SK-N-SH (cell line): ENCODE data around the gene STAMBP. TPM values are rescaled to one million over a fixed set of nuclear protein-coding genes. Genes with fewer than 3 reads are reported as not detected.

Experiments used
- CTCF ChIA-PET: fragments of 300-600, 350-600 bp; formaldehyde crosslinking; extraction: SDS; loops from one replicate; lab custom pipeline; 2021; lab: Yijun Ruan, JAX
- POLR2A ChIA-PET: fragments of 350-600 bp; sonication (Branson Sonifier 250); formaldehyde crosslinking; extraction: SDS; loops from one replicate; lab custom pipeline; 2020; ENCODE audit warnings: antibody characterized with exemption, inconsistent platforms; lab: Yijun Ruan, JAX
- DNase-seq: peaks from one replicate; pipeline ENCODE4 v3.0.0; 2012
- H2AFZ ChIP-seq: fragments of 200-600 bp; sonication (generic); 2 replicates; pipeline ENCODE4 v1.8.1; 2016; ENCODE audit warnings: antibody characterized with exemption, mild to moderate bottlenecking, low read depth
- H3F3A ChIP-seq: fragments of 200-600 bp; sonication (generic); replicated peaks from 2 replicates; pipeline ENCODE3; 2016; ENCODE audit warnings: antibody characterized with exemption, mild to moderate bottlenecking; ENCODE audit not compliant: insufficient read depth
- H3K27ac ChIP-seq, 2 experiments: fragments of 200-500 bp in 1 of 2; fragments of 200-600 bp in 1 of 2; sonication (Bioruptor generic) in 1 of 2; sonication (generic), shearing (Covaris generic) in 1 of 2; 2 replicates each; pipeline versions ENCODE4 v1.5.1 to v1.6.1; 2014 to 2016; ENCODE audit warnings: low read depth in 2 of 2, inconsistent platforms in 1 of 2, low read length in 1 of 2, mild to moderate bottlenecking in 1 of 2, mixed read lengths in 1 of 2
- H3K27me3 ChIP-seq: fragments of 200-600 bp; sonication (generic), shearing (Covaris generic); 2 replicates; pipeline ENCODE4 v1.6.1; 2016; ENCODE audit warnings: mixed run types; ENCODE audit not compliant: insufficient read depth
- H3K36me3 ChIP-seq, 2 experiments: fragments of 200-500 bp in 1 of 2; fragments of 200-600 bp in 1 of 2; sonication (Bioruptor generic) in 1 of 2; sonication (generic) in 1 of 2; replicated peaks in 1 of 2; 2 replicates each; pipeline versions ENCODE3 to v1.5.1; 2014 to 2016; ENCODE audit warnings: low read length in 1 of 2, mild to moderate bottlenecking in 1 of 2; ENCODE audit not compliant: insufficient read depth in 2 of 2, control insufficient read depth in 1 of 2
- H3K4me1 ChIP-seq, 2 experiments: fragments of 200-500 bp in 1 of 2; fragments of 200-600 bp in 1 of 2; sonication (Bioruptor generic) in 1 of 2; sonication (generic), shearing (Covaris generic) in 1 of 2; 2 replicates each; pipeline versions ENCODE4 v1.5.1 to v1.6.1; 2014 to 2016; ENCODE audit warnings: low read depth in 1 of 2, low read length in 1 of 2, mixed run types in 1 of 2; ENCODE audit not compliant: insufficient read depth in 2 of 2, control insufficient read depth in 1 of 2
- H3K4me2 ChIP-seq: fragments of 200-600 bp; sonication (generic), shearing (Covaris generic); 2 replicates; pipeline ENCODE4 v1.6.1; 2017; ENCODE audit warnings: mixed run types
- H3K4me3 ChIP-seq, 2 experiments: fragments of 200-500 bp in 1 of 2; fragments of 200-600 bp in 1 of 2; sonication (Bioruptor generic) in 1 of 2; sonication (generic), shearing (Covaris generic) in 1 of 2; 2 replicates each; pipeline versions ENCODE4 v1.5.1 to v1.8.1; 2014 to 2016; ENCODE audit warnings: low read depth in 2 of 2, inconsistent platforms in 1 of 2, low read length in 1 of 2, mild to moderate bottlenecking in 1 of 2, mixed read lengths in 1 of 2, moderate library complexity in 1 of 2
- H3K79me2 ChIP-seq: fragments of 200-600 bp; sonication (generic); 2 replicates; pipeline ENCODE4 v1.8.1; 2017; ENCODE audit warnings: mild to moderate bottlenecking; ENCODE audit not compliant: insufficient read depth
- H3K9ac ChIP-seq: fragments of 200-600 bp; sonication (generic); 2 replicates; pipeline ENCODE4 v1.6.1; 2017; ENCODE audit warnings: mixed run types
- H3K9me2 ChIP-seq: fragments of 200-600 bp; sonication (generic); 2 replicates; pipeline ENCODE4 v1.6.1; 2017; ENCODE audit warnings: mixed run types
- H3K9me3 ChIP-seq: fragments of 200-600 bp; sonication (generic); 2 replicates; pipeline ENCODE4 v1.6.1; 2017; ENCODE audit warnings: mixed run types, mild to moderate bottlenecking, moderate library complexity
- H4K20me1 ChIP-seq: fragments of 200-600 bp; sonication (generic); 2 replicates; pipeline ENCODE4 v1.6.1; 2017; ENCODE audit warnings: mild to moderate bottlenecking, mixed run types; ENCODE audit not compliant: insufficient read depth
- CTCF ChIP-seq: fragments of 200-600 bp; sonication (generic); IDR thresholded peaks from 2 replicates; pipeline ENCODE4 v1.6.1; 2017; ENCODE audit warnings: antibody characterized with exemption, mild to moderate bottlenecking, moderate library complexity
- ELF1 ChIP-seq: IDR thresholded peaks from 2 replicates; pipeline ENCODE4 v1.4.0; 2012
- EZH2phosphoT487 ChIP-seq: fragments of 200-600 bp; sonication (generic); IDR thresholded peaks from 2 replicates; pipeline ENCODE4 v1.6.1; 2017; ENCODE audit warnings: low read depth, mixed run types, mild to moderate bottlenecking, antibody characterized with exemption, moderate library complexity, borderline replicate concordance
- FOSL2 ChIP-seq: IDR thresholded peaks from 2 replicates; pipeline ENCODE4 v1.4.0; 2012; ENCODE audit warnings: low read depth, mild to moderate bottlenecking, moderate library complexity, borderline replicate concordance
- FOXM1 ChIP-seq: IDR thresholded peaks from 2 replicates; pipeline ENCODE4 v1.4.0; 2012; ENCODE audit warnings: low read depth, mild to moderate bottlenecking
- GABPA ChIP-seq: IDR thresholded peaks from 2 replicates; pipeline ENCODE4 v1.4.0; 2012; ENCODE audit warnings: low read depth, mild to moderate bottlenecking
- MEF2A ChIP-seq: IDR thresholded peaks from 2 replicates; pipeline ENCODE4 v1.4.0; 2012; ENCODE audit warnings: low read depth, borderline replicate concordance
- MXI1 ChIP-seq: IDR thresholded peaks from 2 replicates; pipeline ENCODE4 v1.6.1; 2012; ENCODE audit warnings: mild to moderate bottlenecking, low read depth, low read length, improper control_type of control experiment
- RAD21 ChIP-seq: IDR thresholded peaks from 2 replicates; pipeline ENCODE4 v1.6.1; 2012; ENCODE audit warnings: mild to moderate bottlenecking, low read length
- RCOR1 ChIP-seq: fragments of 150-350 bp; IDR thresholded peaks from 2 replicates; pipeline ENCODE4 v1.6.1; 2017; ENCODE audit warnings: antibody characterized with exemption, low read length
- SIN3A ChIP-seq: IDR thresholded peaks from 2 replicates; pipeline ENCODE4 v1.6.1; 2012; ENCODE audit warnings: low read depth, mild to moderate bottlenecking, low read length, moderate library complexity, borderline replicate concordance
- SMC3 ChIP-seq: IDR thresholded peaks from 2 replicates; pipeline ENCODE4 v1.6.1; 2012; ENCODE audit warnings: low read depth, low read length, improper control_type of control experiment
- YY1 ChIP-seq: IDR thresholded peaks from 2 replicates; pipeline ENCODE4 v1.4.0; 2012; ENCODE audit warnings: low read depth, mild to moderate bottlenecking
- WGBS: methylation state at CpG from one replicate; pipeline ENCODE4 v1.1.6; 2017; ENCODE audit warnings: low lambda C conversion rate; 5-methylcytosine and 5-hydroxymethylcytosine counted together
- polyA plus RNA-seq, 3 experiments: library from polyadenylated mRNA; depleted of rRNA; stranded (reverse); fragments of >200 nt; gene quantifications; 2 replicates each; pipeline ENCODE4 v1.2.3, GENCODE V29; 2012
- TF ChIP-seq, protein P1 (sequence below): IDR thresholded peaks from 2 replicates; pipeline ENCODE4 v1.6.1; 2012; ENCODE audit warnings: mild to moderate bottlenecking, low read depth, low read length, moderate library complexity
- TF ChIP-seq, protein P2 (sequence below): IDR thresholded peaks from 2 replicates; pipeline ENCODE4 v1.4.0; 2012; ENCODE audit warnings: low read depth
- TF ChIP-seq, protein P3 (sequence below): fragments of 150-350 bp; IDR thresholded peaks from 2 replicates; pipeline ENCODE4 v1.6.1; 2017; ENCODE audit warnings: antibody characterized with exemption, low read length, low read depth, borderline replicate concordance
- TF ChIP-seq, protein P4 (sequence below): fragments of 150-350 bp; IDR thresholded peaks from 2 replicates; pipeline ENCODE4 v1.6.1; 2016; ENCODE audit warnings: mild to moderate bottlenecking, low read depth, low read length

Gene STAMBP
- polyA plus RNA-seq, 1 of the 3 experiments (the other 2 are of a cell fraction): 42.2 TPM

- CTCF ChIA-PET: interaction anchor here (1.8 kb wide), 1 partner anchor 10 kb away, joined by 4 read pairs; no protein-coding TSS in a partner anchor
- DNase-seq: no peak
- POLR2A ChIA-PET: no interaction called here
Measured at GRCh38 chr2:73906847-73907505, 78.2 kb downstream of the STAMBP start.

GRCh38 chr2:73907840-73908452, 79.2 kb downstream of the STAMBP start:
- H3F3A ChIP-seq: no peaks in the 10 kb centered on the region
- H3K79me2 ChIP-seq: no peaks in the 10 kb centered on the region
- H2AFZ ChIP-seq: no peak overlapping the region
- no peaks in the 10 kb centered on the region for H3K9me3 ChIP-seq
- no peaks in the 10 kb centered on the region for H3K36me3 ChIP-seq
- H3K9me2 ChIP-seq: 0 out of 2 replicates have a peak, but pooled peaks cover 3% of the 10 kb centered on the region
- H3K4me2 ChIP-seq: no peak overlapping the region
- DNase-seq: no peak
- ChIA-PET CTCF (interaction anchor here (0.9 to 1.9 kb wide), 3 partner anchors 11 to 342 kb away, joined by 3 to 4 read pairs (median 4); no protein-coding TSS in a partner anchor), POLR2A (no interaction called here)
- WGBS: 61% methylated on average over 5 of the region's 5 CpGs
- peaks cover 0 to 7% of the 10 kb centered on the region in 2 experiments; a peak in 1 of 4 replicates for H3K4me1 ChIP-seq
- no peak overlapping the region for H3K4me3 ChIP-seq
- H3K9ac ChIP-seq: no peak overlapping the region
- H4K20me1 ChIP-seq: no peaks in the 10 kb centered on the region
- no peak overlapping the region for H3K27ac ChIP-seq
- H3K27me3 ChIP-seq: no peaks in the 10 kb centered on the region; the same call in 1 of the 2 replicates
- TF ChIP-seq ELF1: no peak
- TF ChIP-seq SMC3: 0 out of 2 replicates have a peak, but pooled peaks have one; percentile 11
- no peak for TF ChIP-seq MEF2A
- peak; percentile 47; the same call in 1 of the 2 replicates for TF ChIP-seq RAD21
- TF ChIP-seq CTCF: peak; percentile 15; the same call in 1 of the 2 replicates
- TF ChIP-seq, protein P1, sequence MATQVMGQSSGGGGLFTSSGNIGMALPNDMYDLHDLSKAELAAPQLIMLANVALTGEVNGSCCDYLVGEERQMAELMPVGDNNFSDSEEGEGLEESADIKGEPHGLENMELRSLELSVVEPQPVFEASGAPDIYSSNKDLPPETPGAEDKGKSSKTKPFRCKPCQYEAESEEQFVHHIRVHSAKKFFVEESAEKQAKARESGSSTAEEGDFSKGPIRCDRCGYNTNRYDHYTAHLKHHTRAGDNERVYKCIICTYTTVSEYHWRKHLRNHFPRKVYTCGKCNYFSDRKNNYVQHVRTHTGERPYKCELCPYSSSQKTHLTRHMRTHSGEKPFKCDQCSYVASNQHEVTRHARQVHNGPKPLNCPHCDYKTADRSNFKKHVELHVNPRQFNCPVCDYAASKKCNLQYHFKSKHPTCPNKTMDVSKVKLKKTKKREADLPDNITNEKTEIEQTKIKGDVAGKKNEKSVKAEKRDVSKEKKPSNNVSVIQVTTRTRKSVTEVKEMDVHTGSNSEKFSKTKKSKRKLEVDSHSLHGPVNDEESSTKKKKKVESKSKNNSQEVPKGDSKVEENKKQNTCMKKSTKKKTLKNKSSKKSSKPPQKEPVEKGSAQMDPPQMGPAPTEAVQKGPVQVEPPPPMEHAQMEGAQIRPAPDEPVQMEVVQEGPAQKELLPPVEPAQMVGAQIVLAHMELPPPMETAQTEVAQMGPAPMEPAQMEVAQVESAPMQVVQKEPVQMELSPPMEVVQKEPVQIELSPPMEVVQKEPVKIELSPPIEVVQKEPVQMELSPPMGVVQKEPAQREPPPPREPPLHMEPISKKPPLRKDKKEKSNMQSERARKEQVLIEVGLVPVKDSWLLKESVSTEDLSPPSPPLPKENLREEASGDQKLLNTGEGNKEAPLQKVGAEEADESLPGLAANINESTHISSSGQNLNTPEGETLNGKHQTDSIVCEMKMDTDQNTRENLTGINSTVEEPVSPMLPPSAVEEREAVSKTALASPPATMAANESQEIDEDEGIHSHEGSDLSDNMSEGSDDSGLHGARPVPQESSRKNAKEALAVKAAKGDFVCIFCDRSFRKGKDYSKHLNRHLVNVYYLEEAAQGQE: no peak
- no peak for TF ChIP-seq EZH2phosphoT487
- no peak for TF ChIP-seq SIN3A

More at GRCh38 chr2:73906847-73907505, 78.2 kb downstream of the STAMBP start:
- Histone ChIP-seq H3K4me3 (no peak overlapping the region), H3K4me1 (peaks cover 0 to 7% of the 10 kb centered on the region in 2 experiments; a peak in 1 of 4 replicates), H3K9me2 (0 out of 2 replicates have a peak, but pooled peaks cover 3% of the 10 kb centered on the region), H3K36me3 (no peaks in the 10 kb centered on the region), H3K79me2 (no peaks in the 10 kb centered on the region), H3K9me3 (no peaks in the 10 kb centered on the region), H3F3A (no peaks in the 10 kb centered on the region), H3K27ac (no peak overlapping the region), H2AFZ (no peak overlapping the region), H3K4me2 (no peak overlapping the region), H3K27me3 (no peaks in the 10 kb centered on the region; the same call in 1 of the 2 replicates), H4K20me1 (no peaks in the 10 kb centered on the region), H3K9ac (no peak overlapping the region)
- 71% methylated on average over 5 of the region's 5 CpGs for WGBS
- TF ChIP-seq, protein P2, sequence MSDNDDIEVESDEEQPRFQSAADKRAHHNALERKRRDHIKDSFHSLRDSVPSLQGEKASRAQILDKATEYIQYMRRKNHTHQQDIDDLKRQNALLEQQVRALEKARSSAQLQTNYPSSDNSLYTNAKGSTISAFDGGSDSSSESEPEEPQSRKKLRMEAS: no peak
- TF ChIP-seq, protein P3, sequence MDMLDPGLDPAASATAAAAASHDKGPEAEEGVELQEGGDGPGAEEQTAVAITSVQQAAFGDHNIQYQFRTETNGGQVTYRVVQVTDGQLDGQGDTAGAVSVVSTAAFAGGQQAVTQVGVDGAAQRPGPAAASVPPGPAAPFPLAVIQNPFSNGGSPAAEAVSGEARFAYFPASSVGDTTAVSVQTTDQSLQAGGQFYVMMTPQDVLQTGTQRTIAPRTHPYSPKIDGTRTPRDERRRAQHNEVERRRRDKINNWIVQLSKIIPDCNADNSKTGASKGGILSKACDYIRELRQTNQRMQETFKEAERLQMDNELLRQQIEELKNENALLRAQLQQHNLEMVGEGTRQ: no peak
- TF ChIP-seq, protein P4, sequence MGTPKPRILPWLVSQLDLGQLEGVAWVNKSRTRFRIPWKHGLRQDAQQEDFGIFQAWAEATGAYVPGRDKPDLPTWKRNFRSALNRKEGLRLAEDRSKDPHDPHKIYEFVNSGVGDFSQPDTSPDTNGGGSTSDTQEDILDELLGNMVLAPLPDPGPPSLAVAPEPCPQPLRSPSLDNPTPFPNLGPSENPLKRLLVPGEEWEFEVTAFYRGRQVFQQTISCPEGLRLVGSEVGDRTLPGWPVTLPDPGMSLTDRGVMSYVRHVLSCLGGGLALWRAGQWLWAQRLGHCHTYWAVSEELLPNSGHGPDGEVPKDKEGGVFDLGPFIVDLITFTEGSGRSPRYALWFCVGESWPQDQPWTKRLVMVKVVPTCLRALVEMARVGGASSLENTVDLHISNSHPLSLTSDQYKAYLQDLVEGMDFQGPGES: no peak
- TF ChIP-seq SIN3A: no peak
- no peak for TF ChIP-seq MXI1
- TF ChIP-seq FOSL2: no peak
- TF ChIP-seq RCOR1: no peak
- TF ChIP-seq FOXM1: no peak
- no peak for TF ChIP-seq GABPA
- no peak for TF ChIP-seq YY1
